ENCODE data around the gene FYTTD1. TPM values are rescaled to one million over a fixed set of nuclear protein-coding genes. Genes with fewer than 3 reads are reported as not detected.
"Not testable (repeated sequence)": the region's sequence is repeated elsewhere in the genome, so short reads cannot be mapped to it uniquely, and the experiment has no call there.

Gene FYTTD1, protein sequence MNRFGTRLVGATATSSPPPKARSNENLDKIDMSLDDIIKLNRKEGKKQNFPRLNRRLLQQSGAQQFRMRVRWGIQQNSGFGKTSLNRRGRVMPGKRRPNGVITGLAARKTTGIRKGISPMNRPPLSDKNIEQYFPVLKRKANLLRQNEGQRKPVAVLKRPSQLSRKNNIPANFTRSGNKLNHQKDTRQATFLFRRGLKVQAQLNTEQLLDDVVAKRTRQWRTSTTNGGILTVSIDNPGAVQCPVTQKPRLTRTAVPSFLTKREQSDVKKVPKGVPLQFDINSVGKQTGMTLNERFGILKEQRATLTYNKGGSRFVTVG
- 103 and 107 TPM in 2 replicates for total RNA-seq
- 30.9 TPM for polyA plus RNA-seq (2012)

DNA sequence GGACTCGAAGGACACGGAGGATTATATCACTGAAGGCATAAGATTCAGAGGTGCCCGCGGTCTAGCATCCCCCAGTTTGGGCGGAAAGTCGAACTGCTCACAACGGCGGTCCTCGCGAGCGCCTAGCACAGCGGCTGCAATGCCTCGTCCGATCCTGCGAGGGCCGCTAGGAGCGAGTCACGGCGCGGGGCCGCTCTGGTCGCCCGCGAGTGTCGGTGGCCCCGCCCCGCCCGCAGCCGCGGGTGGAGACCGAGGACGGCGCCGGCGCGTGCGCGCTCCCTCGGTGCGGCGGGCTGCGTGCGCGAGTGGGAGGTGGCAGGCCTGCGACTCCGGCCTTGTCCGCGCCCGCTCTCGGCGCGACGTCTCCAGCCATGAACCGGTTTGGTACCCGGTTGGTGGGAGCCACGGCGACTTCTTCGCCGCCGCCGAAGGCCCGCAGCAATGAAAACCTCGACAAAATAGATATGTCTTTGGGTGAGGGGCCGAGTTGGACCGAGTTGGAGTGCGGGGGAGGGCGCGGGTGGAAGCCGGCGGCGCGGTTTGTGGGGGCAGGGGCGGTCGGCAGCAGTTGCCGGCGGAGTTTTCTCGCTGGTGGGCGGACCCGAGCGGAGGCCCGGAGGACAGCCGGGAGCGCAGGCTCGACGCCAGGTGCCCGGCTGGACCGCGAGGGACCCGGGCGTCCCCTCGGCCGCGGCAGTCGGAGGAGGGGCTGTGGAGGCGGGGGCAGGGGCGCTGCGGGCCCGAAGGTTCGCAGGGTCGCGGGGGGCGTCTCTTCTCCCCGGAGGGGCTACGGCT is at the start of gene FYTTD1:
FYTTD1 (plus strand) TSS at position 283 of the 795 bp plus-strand sequence; CDS start at position 372, 89 bp downstream.
- DNase-seq (ENCODE audit: low read depth): peak; percentile 92

DNA sequence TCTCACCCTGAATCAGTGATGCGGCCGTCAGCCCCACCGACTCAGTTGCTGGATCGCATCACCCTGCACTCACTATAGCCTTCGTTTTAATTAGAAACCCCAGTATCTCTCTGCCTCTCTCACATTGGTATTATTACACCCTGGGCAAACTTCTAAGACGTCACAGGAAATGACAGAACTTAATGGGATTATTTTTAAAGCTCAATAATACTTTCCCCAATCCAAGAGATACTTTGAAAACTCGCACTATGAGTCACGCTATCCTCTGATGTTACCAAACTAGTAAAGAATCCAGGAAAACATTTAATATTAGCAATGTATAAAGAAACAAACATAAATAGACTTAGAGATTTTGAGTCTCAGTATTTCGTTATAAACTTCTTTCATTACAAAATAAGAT is 49.6 kb upstream of the FYTTD1 start:
- DNase-seq (ENCODE audit: low read depth): no peak

DNA sequence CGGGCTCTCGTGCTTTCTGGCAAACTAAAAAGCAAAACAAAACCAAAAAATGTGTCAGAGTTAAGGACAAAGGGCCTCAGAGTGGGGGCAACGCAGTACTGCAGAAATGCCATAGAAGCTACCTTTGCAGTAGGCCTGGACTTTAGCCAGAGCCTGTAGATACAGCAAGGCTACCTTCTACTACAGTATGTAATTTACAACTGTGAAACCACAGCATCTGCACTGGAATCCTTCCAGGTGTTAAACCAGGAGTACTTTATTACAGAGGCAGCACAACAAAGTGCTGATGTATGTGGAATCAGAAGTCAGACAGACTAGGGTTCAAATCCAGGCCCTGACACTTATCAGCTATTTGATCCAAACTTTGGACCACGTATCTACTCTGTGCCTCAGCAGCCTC is 47.8 kb upstream of the FYTTD1 start:
- DNase-seq (ENCODE audit: low read depth): no peak

DNA sequence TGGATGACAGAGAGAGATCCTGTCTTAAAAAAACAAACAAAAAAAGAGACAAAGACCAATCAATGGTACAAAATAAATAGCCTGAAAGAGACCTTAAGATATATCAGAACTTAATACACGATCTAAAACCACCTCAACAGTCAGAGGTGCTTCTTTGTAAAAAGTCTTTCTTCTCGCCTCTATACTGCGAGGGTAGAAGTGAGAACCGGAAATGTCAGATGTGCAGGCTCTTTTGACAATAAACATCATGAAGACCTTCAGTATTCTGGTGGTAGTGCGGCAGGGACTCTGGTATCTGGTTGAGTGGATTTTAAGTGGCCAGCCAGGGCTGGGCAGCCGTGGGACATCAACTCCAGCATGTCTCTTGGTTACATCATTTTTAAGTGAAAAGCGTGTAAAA is 43.0 kb upstream of the FYTTD1 start:
- no peak for DNase-seq (ENCODE audit: low read depth)

DNA sequence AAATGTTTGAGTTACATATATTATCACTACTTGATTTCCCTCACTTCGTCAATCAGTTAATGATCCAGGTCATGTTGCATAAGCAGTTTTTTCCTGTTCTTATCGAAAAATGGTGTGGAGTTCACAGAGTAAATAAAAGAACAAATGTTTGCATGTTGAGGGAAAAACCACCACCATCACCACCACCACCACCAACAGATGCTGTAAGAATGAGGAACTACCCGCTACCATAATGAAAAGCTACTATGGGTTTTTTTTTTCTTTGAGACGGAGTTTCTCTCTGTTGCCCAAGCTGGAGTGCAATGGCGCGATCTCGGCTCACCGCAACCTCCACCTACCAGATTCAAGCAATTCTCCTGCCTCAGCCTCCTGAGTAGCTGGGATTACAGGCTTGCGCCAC is 40.5 kb upstream of the FYTTD1 start:
- no peak for DNase-seq (ENCODE audit: low read depth)

DNA sequence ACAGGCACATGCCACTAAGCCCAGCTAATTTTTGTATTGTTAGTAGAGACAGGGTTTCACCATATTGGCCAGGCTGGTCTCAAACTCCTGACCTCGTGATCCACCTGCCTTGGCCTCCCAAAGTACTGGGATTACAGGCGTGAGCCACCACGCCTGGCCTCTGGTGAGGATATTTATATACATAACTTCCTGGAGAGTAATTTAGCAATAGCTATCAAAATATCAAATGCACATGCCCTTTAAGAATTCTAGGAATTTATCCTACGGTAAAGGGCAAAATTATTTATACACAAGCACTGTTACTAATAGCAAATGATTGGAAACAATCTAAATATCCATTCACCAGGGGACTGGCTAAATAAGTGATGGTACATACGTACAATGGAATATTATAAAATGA is 38.7 kb upstream of the FYTTD1 start:
- not testable (repeated sequence) for DNase-seq (ENCODE audit: low read depth)

DNA sequence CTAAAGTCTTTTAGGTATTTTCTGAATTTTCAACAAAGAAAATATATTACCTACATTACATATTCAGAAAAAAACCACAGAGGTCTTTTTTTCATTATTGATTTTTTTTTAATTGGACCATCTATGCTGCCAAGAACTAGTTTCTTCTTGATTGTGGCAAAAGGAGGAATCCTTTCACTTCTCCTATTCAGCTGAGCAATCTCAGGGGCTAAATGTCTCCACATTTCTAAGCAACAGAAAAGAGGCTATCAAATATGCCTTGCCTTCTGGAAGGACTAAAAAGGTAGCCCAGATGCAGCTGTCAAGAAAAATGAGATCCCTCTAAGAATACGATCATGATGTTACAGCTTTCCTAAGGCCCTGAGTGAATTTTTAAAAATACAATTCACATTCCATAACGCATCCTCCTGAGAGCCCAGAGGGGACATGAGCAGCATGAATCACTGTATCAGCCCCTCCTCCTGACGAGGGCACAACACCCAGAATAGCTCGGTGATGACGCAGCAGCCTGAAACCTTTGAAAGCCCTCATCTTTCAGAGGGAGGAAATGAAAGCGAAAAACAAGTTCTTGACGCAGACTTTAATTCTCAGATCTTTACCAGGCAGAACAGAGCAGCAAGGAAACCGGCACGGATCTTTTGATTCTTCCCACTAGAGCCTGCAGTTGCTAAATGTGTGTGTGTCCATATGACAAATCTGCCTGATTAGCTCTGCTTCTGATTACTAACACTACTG is 37.5 kb upstream of the FYTTD1 start:
- peak; percentile 97 for DNase-seq (ENCODE audit: low read depth)

DNA sequence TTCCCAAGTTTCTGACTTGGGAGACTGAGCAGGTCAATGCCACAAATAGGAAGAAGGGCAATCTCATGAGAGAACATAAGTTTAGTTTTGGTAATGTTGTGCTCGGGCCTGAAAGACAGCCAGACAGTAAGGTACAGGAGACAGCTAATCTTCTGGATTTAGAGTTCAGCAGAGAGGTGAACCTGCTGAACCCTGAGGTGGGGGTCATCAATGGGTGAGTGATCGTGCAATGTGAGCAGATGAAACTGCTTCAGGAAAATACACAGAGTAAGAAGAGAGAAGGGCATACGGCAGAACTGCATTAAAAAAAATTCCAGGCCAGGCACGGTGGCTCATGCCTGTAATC is 36.2 kb upstream of the FYTTD1 start:
- no peak for DNase-seq (ENCODE audit: low read depth)

DNA sequence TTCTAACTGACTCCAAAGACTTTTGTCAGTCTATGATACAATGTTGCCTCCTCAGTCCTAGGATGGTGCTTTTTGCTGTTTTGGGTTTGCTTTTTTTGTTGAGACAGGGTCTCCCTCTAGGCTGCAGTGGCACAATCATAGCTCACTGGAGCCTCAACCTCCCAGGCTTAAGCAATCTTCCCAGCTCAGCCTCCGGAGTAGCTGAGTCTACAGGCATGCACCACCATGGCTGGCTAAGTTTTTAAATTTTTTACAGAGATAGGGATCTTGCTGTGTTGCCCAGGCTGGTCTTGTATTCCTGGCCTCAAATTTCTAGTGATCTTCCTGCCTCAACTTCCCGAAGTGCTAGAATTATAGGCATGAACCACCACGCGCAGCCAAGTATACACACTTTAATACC is 35.4 kb upstream of the FYTTD1 start:
- no peak for DNase-seq (ENCODE audit: low read depth)

DNA sequence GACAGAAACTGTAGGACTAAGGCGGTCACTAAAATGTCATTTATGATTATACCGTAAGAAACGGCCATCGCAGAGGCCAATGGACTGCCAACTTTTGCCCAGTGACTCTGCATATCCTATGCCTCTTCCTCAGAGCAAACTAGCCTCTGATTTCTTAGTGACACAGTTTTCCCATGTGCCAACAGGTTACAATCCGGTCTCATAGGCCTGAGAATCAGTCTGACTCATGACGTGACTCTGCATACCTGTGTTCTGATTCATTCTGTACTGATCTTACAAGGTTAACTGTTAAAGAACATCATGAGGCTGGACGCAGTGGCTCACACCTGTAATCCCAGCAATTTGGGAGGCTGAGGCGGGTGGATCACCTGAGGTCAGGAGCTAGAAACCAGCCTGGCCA is 30.8 kb upstream of the FYTTD1 start:
- DNase-seq (ENCODE audit: low read depth): peak; percentile 31

DNA sequence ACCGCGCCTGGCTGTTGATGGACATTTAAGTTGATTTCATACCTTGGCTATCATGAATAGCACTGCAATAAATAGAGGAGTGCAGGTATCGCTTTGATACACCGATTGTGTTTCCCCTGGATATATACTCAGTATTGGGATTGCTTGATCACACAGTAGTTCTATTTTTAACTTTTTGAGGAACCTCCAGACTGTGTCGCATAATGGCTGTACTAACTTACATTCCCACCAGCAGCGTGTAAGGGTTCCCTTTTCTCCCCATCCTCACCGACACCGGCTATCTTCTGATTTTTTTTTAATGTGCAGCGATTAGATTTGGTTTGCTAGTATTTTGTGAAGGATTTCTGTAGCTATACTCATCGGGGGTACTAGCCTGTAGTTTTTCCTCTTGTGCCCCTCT is 29.0 kb upstream of the FYTTD1 start:
- DNase-seq (ENCODE audit: low read depth): no peak

DNA sequence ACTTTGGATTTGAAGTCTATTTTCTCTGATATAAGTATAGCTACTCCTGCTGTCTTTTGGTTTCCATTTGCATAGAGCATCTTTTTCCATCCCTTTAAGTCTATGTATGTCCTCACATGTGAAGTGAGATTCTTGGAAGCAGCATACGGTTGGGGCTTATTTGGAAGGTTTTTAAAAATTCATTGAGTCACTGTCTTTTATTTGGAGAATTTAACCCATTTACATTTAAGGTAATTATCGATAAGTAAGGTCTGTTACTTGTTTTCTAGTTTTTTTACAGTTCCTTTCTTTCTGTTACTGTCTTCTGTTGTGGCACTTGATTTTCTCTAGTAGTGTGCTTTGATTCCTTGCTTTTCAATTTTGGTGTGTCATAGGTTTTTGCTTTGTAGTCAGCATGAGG is 26.9 kb upstream of the FYTTD1 start:
- DNase-seq (ENCODE audit: low read depth): no peak

DNA sequence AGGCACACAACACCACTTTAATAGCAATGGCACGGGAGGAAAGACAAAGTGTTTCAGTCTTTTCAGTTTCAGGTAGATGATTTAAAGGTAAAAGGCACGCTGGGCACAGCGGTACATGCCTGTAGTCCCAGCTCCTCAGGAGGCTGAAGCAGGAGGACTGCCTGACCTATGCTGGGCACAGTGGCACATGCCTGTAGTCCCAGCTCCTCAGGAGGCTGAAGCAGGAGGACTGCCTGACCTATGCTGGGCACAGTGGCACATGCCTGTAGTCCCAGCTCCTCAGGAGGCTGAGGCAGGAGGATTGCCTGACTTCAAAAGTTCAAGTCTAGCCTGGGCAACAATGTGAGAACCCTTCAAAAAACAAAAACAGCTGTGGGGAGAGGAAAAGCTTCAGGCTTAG is 21.8 kb upstream of the FYTTD1 start:
- not testable (repeated sequence) for DNase-seq (ENCODE audit: low read depth)

DNA sequence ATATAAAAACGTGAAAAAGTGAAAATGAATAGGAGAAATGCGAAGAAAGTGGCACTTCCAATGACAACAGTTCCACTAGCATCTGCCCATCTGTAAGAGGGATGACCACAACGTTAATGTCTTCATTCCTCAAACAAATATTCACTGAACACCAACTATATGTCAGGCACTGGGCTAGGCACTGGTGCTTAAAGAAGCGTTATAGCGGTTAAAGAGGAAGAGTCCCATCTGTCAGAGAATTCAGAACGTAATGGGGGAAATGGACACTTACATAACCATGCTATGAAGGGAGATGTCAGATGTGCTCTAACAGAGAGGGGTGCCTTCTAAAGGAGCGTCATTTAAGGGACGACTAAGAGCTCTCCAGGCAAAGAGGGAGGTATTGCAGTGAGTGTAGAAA is 21.2 kb upstream of the FYTTD1 start:
- no peak for DNase-seq (ENCODE audit: low read depth)

DNA sequence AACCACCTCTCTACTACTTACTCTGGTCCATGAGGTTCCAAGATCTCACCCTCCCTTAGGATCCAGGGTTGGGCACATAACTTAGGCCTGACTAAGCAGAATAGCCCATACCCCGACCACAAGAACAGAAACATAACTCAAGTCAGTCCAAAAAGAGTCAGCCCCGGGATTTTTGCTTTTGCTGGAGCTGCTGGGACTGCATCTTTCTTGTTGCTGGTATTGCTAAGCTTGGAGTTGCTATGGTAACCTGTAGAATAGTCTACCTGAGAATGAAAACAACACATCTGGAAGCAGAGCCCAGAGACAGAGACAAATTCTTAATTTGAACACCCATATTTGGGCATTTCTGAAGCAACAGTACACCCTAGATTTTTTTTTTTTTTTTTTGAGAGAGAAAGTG is 19.5 kb upstream of the FYTTD1 start:
- DNase-seq (ENCODE audit: low read depth): peak; percentile 82

DNA sequence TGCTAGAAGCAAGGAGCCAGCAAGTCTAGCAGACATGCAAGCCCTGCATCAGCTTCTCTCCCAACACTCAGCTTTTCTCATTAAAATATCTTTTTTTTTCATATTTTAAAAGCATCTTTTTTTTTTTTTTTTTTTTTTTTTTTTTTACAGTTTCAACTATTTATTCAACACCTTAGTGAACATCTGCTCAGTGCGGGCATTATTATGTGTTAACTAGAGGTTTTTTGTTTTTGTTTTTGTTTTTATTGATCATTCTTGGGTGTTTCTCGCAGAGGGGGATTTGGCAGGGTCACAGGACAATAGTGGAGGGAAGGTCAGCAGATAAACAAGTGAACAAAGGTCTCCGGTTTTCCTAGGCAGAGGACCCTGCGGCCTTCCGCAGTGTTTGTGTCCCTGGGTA is 18.9 kb upstream of the FYTTD1 start:
- DNase-seq (ENCODE audit: low read depth): not testable (repeated sequence)

DNA sequence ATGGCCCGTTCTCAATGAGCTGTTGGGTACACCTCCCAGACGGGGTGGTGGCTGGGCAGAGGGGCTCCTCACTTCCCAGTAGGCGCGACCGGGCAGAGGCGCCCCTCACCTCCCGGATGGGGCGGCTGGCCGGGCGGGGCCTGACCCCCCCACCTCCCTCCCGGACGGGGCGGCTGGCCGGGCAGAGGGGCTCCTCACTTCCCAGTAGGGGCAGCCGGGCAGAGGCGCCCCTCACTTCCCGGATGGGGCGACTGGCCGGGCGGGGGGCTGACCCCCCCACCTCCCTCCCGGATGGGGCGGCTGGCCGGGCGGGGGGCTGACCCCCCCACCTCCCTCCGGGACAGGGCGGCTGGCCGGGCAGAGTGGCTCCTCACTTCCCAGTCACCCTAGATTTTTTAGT is 18.2 kb upstream of the FYTTD1 start:
- not testable (repeated sequence) for DNase-seq (ENCODE audit: low read depth)

DNA sequence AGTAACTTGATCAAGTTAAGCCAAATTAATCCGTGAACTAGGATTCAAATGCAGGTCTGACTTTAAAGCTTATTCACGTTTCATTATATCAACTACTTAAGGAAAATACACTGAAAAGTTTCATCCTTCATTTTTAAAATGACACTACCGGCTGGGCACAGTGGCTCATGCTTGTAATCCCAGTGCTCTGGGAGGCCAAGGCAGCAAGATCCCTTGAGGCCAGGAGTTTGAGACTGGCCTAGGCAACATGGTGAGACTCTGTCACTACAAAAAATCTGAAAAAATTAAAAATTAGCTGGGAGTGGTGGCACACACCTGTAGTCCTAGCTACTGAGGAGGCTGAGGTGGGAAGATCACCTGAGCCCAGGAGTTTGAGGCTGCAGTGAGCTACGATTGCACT is 16.6 kb upstream of the FYTTD1 start:
- DNase-seq (ENCODE audit: low read depth): no peak

DNA sequence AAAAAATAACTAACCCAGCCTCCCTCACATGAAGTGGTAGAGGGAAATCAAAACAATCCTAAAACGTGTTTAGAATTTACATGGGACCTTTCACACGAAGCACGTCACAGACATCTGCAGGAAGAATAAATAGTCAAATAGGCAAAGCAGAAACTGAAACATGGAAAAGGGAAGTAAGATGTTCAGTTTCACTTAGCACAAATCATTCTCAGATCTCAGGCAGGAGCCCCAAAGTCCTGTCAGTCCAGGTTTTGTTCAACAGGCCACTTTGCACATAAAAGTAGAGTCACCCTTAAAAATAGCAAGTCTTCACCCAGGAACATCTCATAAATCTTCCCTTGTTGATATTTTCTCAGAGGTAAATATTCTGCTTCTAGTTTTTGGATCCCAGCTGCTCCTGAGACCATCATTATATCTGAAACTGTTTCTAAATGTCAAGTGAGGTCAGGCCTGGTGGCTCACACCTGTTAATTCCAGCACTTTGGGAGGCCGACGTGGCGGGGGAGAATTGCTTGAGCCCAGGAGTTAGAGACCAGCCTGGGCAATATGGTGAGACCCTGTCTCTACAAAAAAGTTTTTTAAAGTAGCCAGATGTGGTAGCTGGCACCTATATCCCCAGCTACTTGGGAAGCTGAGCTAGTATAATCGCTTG is 14.9 kb upstream of the FYTTD1 start:
- DNase-seq (ENCODE audit: low read depth): no peak

DNA sequence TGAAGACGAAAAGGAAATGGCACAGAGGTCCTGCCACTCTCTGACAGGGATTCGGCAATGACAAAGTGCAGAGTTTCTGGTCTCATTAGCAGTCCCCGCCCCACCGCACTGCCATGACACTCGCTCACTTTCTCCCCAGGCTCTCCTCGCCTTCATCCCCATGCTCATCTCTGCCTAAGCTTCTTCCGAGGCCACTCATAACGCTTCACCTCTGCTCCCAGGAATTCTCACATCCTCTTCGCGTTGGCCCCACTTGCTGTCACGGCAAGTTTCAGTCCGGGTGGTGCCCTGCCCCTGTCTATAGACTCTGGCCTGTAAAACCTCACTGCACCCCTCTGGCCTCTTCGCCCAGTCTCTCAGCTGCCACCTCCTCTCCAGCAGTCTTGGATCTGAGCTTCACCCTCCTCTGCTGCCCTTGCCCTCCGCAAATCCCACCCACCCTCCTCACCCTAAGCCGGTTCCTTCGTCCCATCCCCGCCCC is 13.6 kb upstream of the FYTTD1 start:
- DNase-seq (ENCODE audit: low read depth): peak; percentile 22
